Brain microvascular endothelial cell (primary cell): ENCODE data around the gene CEP104.

ENCODE experiments used
- DNase-seq: peaks from one replicate; pipeline ENCODE4 v3.0.0-alpha.2; 2020
- H3K27ac ChIP-seq: fragments of 250-450 bp; sonication (Bioruptor Pico); 2 replicates; pipeline ENCODE4 v1.5.1; 2020; ENCODE audit warnings: mild to moderate bottlenecking, moderate library complexity
- H3K27me3 ChIP-seq: fragments of 250-450 bp; sonication (Bioruptor Pico); replicated peaks from 2 replicates; pipeline ENCODE4 v1.5.1; 2020; ENCODE audit warnings: mild to moderate bottlenecking
- H3K36me3 ChIP-seq: fragments of 250-450 bp; sonication (Bioruptor Pico); replicated peaks from 2 replicates; pipeline ENCODE4 v1.5.1; 2020; ENCODE audit warnings: mild to moderate bottlenecking
- H3K4me3 ChIP-seq: 2 replicates; pipeline ENCODE4 v1.5.1; 2011; ENCODE audit warnings: low read depth, mild to moderate bottlenecking, control low read depth, low read length, moderate library complexity
- CTCF ChIP-seq: IDR thresholded peaks from 2 replicates; pipeline ENCODE4 v1.5.1; 2011; ENCODE audit warnings: low read depth, mild to moderate bottlenecking, moderate library complexity, low read length, control low read depth, inconsistent platforms; ENCODE audit errors: missing control alignments
- in situ Hi-C: cut with HindIII; loops from 2 replicates; pipeline ENCODE4 v1.10.0; 2017; ENCODE audit warnings: low sequenced_read_pairs, low pct_ligation_motif_present

Gene CEP104

GRCh38 chr1:3788756-3789420 lies 68.1 kb downstream of the CEP104 start:
- Histone ChIP-seq H3K36me3 (peaks cover 37% of the 10 kb centered on the region), H3K27me3 (no peaks in the 10 kb centered on the region), H3K4me3 (no peak overlapping the region), H3K27ac (no peak overlapping the region)
- no peak for TF ChIP-seq CTCF
- in situ Hi-C loops: no loop called here
- DNase-seq: no peak

DNA sequence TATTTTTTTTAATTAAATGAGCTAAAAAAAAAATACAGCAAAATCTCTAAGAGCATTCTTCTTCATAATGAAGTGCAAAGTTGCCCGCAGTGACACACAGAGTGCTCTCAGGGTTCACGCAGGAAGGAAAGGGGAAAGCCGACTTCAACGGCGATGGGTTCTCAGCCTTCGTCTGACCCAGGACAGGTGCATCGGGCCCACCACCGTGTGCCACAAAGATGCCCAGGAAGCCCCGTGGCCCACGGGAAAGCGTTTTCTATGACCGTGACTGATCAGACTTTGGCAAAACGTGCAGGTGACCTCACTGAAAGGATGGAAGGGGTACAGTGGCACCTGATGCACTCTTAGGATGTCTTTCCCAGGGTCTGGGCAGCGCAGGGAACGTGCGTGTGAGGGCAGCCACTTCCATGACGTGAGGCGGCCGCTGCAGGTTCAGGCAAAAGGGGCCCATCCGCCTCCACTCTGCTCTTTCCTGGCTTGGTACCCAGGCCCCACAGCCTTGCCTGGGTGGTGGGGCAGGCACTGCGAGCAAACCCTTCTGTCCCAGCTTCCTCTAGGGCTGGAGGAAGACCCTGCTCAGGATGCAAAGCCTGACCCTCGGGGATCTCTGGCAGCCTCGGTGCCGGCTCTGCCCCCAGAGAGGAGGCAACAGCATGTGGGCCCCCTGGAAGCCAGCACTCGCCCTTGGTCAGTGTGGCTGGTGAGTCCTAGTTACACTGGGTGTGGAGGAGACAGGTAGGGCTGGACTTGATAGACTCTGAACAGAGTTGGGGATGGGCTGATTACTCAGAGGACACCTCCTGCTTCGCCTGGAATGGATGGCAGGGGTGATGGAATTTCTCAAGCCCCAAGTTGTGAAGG lies 69.0 kb downstream of the CEP104 start:
- peaks cover 39% of the 10 kb centered on the region for H3K36me3 ChIP-seq
- no peaks in the 10 kb centered on the region for H3K27me3 ChIP-seq
- in situ Hi-C loops: no loop called here
- DNase-seq: no peak
- no peak overlapping the region for H3K4me3 ChIP-seq
- no peak overlapping the region for H3K27ac ChIP-seq
- TF ChIP-seq CTCF: no peak

GRCh38 chr1:3787349-3787715 lies 69.7 kb downstream of the CEP104 start:
- in situ Hi-C loops: no loop called here
- no peak for DNase-seq
- Histone ChIP-seq H3K27me3 (no peaks in the 10 kb centered on the region), H3K27ac (no peak overlapping the region), H3K4me3 (no peak overlapping the region), H3K36me3 (peaks cover 43% of the 10 kb centered on the region)
- no peak for TF ChIP-seq CTCF

GRCh38 chr1:3786468-3787348 lies 70.3 kb downstream of the CEP104 start:
- H3K36me3 ChIP-seq: peaks cover 44% of the 10 kb centered on the region
- in situ Hi-C loops: no loop called here
- H3K4me3 ChIP-seq: no peak overlapping the region
- no peak for TF ChIP-seq CTCF
- DNase-seq: no peak
- no peaks in the 10 kb centered on the region for H3K27me3 ChIP-seq
- H3K27ac ChIP-seq: no peak overlapping the region

DNA sequence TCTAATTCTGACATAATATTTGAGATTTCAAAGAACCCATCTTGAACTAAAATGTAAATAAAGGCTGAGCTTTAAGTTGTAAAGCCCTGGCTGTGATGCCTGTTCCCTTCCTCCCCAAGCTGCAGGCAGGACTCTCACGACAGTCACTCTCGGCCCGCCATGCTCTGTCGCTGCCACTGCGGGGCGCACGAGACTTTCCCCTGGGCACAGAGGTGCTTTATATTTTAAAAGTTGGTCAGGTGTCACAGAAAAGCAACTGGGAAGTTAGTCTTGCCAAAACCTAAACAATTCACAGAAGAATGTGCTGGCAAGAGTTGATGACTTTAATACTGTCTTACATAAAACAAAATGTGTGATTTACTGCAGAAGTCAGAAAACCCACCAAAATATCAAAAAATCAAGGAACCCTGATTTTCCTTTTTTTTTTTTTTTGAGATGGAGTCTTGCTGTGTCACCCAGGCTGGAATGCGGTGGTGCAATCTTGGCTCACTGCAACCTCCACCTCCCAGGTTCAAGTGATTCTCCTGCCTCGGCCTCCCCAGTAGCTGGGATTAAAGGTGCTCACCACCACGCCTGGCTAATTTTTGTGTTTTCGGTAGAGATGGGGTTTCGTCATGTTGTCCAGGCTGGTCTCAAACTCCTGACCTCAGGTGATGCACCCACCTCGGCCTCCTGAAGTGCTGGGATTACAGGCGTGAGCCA lies 71.4 kb downstream of the CEP104 start:
- TF ChIP-seq CTCF: peak; percentile 53
- Histone ChIP-seq H3K27me3 (no peaks in the 10 kb centered on the region), H3K4me3 (no peak overlapping the region), H3K27ac (no peak overlapping the region), H3K36me3 (peaks cover 54% of the 10 kb centered on the region)
- in situ Hi-C loops: no loop called here
- no peak for DNase-seq
